Stimulated activated CD4-positive, alpha-beta T cell treated with anti-CD3 and anti-CD28 coated beads, Interleukin-15, amount 100 ng/mL, for 48 hours (primary cell): ENCODE results near the gene TUB.

Experiments
- DNase-seq, 2 donors: peaks; one replicate each; pipeline ENCODE4 v3.0.0-alpha.2; 2020; ENCODE audit warnings: low read depth in 2 of 2

Gene TUB

GRCh38 chr11:8043756-8044155, 37.3 kb upstream of the TUB start:
- DNase-seq: no peak

- DNase-seq: no peak
Observed at GRCh38 chr11:8045839-8046238, 35.2 kb upstream of the TUB start.

- DNase-seq: no peak
Observed at GRCh38 chr11:8047382-8047781, 33.6 kb upstream of the TUB start.

- no peak for DNase-seq
Observed at GRCh38 chr11:8049084-8049483, 31.9 kb upstream of the TUB start.

- no peak for DNase-seq
Observed at GRCh38 chr11:8055091-8055835, 25.7 kb upstream of the TUB start.

GRCh38 chr11:8055836-8056526, 25.0 kb upstream of the TUB start:
- no peak for DNase-seq

GRCh38 chr11:8056810-8057463, 24.1 kb upstream of the TUB start:
- DNase-seq: no peak

- no peak for DNase-seq
Observed at GRCh38 chr11:8058216-8058615, 22.8 kb upstream of the TUB start.

- no peak for DNase-seq
Observed at GRCh38 chr11:8059030-8059429, 22.0 kb upstream of the TUB start.

GRCh38 chr11:8059571-8060011, 21.4 kb upstream of the TUB start:
- no peak for DNase-seq

GRCh38 chr11:8060146-8060719, 20.8 kb upstream of the TUB start:
- DNase-seq: no peak

GRCh38 chr11:8060801-8061554, 20.0 kb upstream of the TUB start:
- DNase-seq: no peak

- DNase-seq: no peak
Observed at GRCh38 chr11:8061555-8062428, 19.2 kb upstream of the TUB start.

GRCh38 chr11:8062781-8063257, 18.2 kb upstream of the TUB start:
- DNase-seq: no peak

GRCh38 chr11:8063324-8063723, 17.7 kb upstream of the TUB start:
- DNase-seq: no peak

- DNase-seq: no peak
Observed at GRCh38 chr11:8065031-8065430, 16.0 kb upstream of the TUB start.

GRCh38 chr11:8066036-8066910, 14.7 kb upstream of the TUB start:
- no peak for DNase-seq

- no peak for DNase-seq
Observed at GRCh38 chr11:8066911-8067455, 14.0 kb upstream of the TUB start.

GRCh38 chr11:8067567-8067928, 13.5 kb upstream of the TUB start:
- DNase-seq: no peak
